Nephron (organoid): ENCODE results near the gene PTPRM.

Source experiments
- H3K27ac Mint-ChIP-seq, 3 experiments: 2 replicates each; pipeline ENCODE4 v1.8.0; 2020; ENCODE audit warnings: mixed read lengths in 3 of 3, mild to moderate bottlenecking in 2 of 3, moderate library complexity in 1 of 3
- H3K27me3 Mint-ChIP-seq: 2 replicates; pipeline ENCODE4 v1.8.0; 2021; ENCODE audit warnings: low read depth, mild to moderate bottlenecking, moderate library complexity, mixed read lengths
- H3K36me3 Mint-ChIP-seq: 2 replicates; pipeline ENCODE4 v1.8.0; 2020; ENCODE audit warnings: low read depth, mixed read lengths
- H3K4me1 Mint-ChIP-seq: 2 replicates; pipeline ENCODE4 v1.8.0; 2020; ENCODE audit warnings: mixed read lengths
- H3K4me3 Mint-ChIP-seq, 3 experiments: 2 replicates each; pipeline ENCODE4 v1.8.0; 2020; ENCODE audit warnings: mild to moderate bottlenecking in 3 of 3, mixed read lengths in 3 of 3, moderate library complexity in 2 of 3
- H3K9me3 Mint-ChIP-seq: 2 replicates; pipeline ENCODE4 v1.8.0; 2020; ENCODE audit warnings: mixed read lengths
- TF ChIP-seq, protein P1 (sequence below), 3 experiments: fragments of 200-600 bp; sonication (generic); IDR thresholded peaks; one replicate each; pipeline ENCODE4 v1.5.0; 2021; ENCODE audit warnings: antibody characterized with exemption in 3 of 3; ENCODE audit not compliant: unreplicated experiment in 3 of 3

PTPRM gene

GRCh38 chr18:8406868-8407250 lies 839.7 kb downstream of the PTPRM start:
- no peaks in the 10 kb centered on the region for H3K27me3 Mint-ChIP-seq
- H3K4me1 Mint-ChIP-seq = no peaks in the 10 kb centered on the region
- no peak overlapping the region for H3K4me3 Mint-ChIP-seq
- H3K27ac Mint-ChIP-seq = no peak overlapping the region
- peaks cover 19% of the 10 kb centered on the region for H3K9me3 Mint-ChIP-seq
- H3K36me3 Mint-ChIP-seq = peaks cover 34% of the 10 kb centered on the region
- TF ChIP-seq, protein P1, sequence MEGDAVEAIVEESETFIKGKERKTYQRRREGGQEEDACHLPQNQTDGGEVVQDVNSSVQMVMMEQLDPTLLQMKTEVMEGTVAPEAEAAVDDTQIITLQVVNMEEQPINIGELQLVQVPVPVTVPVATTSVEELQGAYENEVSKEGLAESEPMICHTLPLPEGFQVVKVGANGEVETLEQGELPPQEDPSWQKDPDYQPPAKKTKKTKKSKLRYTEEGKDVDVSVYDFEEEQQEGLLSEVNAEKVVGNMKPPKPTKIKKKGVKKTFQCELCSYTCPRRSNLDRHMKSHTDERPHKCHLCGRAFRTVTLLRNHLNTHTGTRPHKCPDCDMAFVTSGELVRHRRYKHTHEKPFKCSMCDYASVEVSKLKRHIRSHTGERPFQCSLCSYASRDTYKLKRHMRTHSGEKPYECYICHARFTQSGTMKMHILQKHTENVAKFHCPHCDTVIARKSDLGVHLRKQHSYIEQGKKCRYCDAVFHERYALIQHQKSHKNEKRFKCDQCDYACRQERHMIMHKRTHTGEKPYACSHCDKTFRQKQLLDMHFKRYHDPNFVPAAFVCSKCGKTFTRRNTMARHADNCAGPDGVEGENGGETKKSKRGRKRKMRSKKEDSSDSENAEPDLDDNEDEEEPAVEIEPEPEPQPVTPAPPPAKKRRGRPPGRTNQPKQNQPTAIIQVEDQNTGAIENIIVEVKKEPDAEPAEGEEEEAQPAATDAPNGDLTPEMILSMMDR (IDR thresholded peaks at IDR 0.05; ENCODE audit: unreplicated experiment in 3 of 3) = no peak

GRCh38 chr18:8409151-8409550 lies 842.0 kb downstream of the PTPRM start:
- Mint-ChIP-seq H3K27ac (no peak overlapping the region), H3K9me3 (peaks cover 31% of the 10 kb centered on the region), H3K36me3 (peaks cover 33% of the 10 kb centered on the region)

GRCh38 chr18:8411492-8411891 lies 844.4 kb downstream of the PTPRM start:
- no peak overlapping the region for H3K27ac Mint-ChIP-seq
- H3K9me3 Mint-ChIP-seq = peaks cover 41% of the 10 kb centered on the region
- TF ChIP-seq, protein P1 (IDR thresholded peaks at IDR 0.05; ENCODE audit: unreplicated experiment in 3 of 3) = no peak
- H3K36me3 Mint-ChIP-seq = peaks cover 31% of the 10 kb centered on the region
- no peaks in the 10 kb centered on the region for H3K4me1 Mint-ChIP-seq
- H3K4me3 Mint-ChIP-seq = no peak overlapping the region
- H3K27me3 Mint-ChIP-seq = no peaks in the 10 kb centered on the region

More at GRCh38 chr18:8409151-8409550, 842.0 kb downstream of the PTPRM start:
- no peaks in the 10 kb centered on the region for H3K4me1 Mint-ChIP-seq
- H3K27me3 Mint-ChIP-seq = no peaks in the 10 kb centered on the region
- no peak overlapping the region for H3K4me3 Mint-ChIP-seq
- TF ChIP-seq, protein P1 (IDR thresholded peaks at IDR 0.05; ENCODE audit: unreplicated experiment in 3 of 3) = no peak

DNA sequence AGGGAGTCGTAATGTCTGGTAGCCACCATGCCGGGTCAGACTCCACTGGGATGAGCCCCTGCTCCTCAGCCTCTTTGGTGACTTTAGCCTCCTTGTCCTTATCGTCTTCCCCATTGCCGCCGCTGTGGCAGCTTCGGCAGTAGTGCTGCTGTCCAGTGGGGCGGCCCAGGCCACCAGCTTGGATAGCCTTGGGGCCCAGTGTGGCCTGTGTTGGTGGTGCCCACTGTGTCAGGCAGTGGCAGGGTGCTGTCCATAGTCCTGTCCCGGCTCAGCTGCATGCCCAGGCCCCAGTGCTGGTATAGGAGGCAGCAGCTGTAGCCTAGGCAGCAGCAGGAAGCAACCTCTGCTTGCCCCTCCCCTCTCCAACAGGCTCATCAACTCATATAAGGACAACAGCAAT lies 845.0 kb downstream of the PTPRM start:
- Mint-ChIP-seq H3K27ac (no peak overlapping the region), H3K4me3 (no peak overlapping the region), H3K27me3 (no peaks in the 10 kb centered on the region), H3K4me1 (no peaks in the 10 kb centered on the region), H3K9me3 (peaks cover 41% of the 10 kb centered on the region), H3K36me3 (peaks cover 31% of the 10 kb centered on the region)
- TF ChIP-seq, protein P1 (IDR thresholded peaks at IDR 0.05; ENCODE audit: unreplicated experiment in 3 of 3) = no peak

- H3K27ac Mint-ChIP-seq = no peak overlapping the region
- H3K27me3 Mint-ChIP-seq = no peaks in the 10 kb centered on the region
- TF ChIP-seq, protein P1 (IDR thresholded peaks at IDR 0.05; ENCODE audit: unreplicated experiment in 3 of 3) = no peak
- peaks cover 41% of the 10 kb centered on the region for H3K9me3 Mint-ChIP-seq
- no peak overlapping the region for H3K4me3 Mint-ChIP-seq
- H3K4me1 Mint-ChIP-seq = no peaks in the 10 kb centered on the region
- H3K36me3 Mint-ChIP-seq = peaks cover 27% of the 10 kb centered on the region
These were observed 846.1 kb downstream of the PTPRM start for GRCh38 chr18:8413189-8413588.

- Mint-ChIP-seq H3K9me3 (peaks cover 41% of the 10 kb centered on the region), H3K27ac (no peak overlapping the region), H3K27me3 (no peaks in the 10 kb centered on the region), H3K4me1 (no peaks in the 10 kb centered on the region), H3K4me3 (no peak overlapping the region), H3K36me3 (peaks cover 23% of the 10 kb centered on the region)
- TF ChIP-seq, protein P1 (IDR thresholded peaks at IDR 0.05; ENCODE audit: unreplicated experiment in 3 of 3) = no peak
These were observed 846.6 kb downstream of the PTPRM start for GRCh38 chr18:8413751-8414150.
